Spleen (tissue), 11 donors: ENCODE data around the gene SDK1. TPM values are rescaled to one million over a fixed set of nuclear protein-coding genes. Genes with fewer than 3 reads are reported as not detected.

ENCODE experiments used
- DNase-seq: peaks from one replicate; pipeline ENCODE4 v3.0.0-alpha.2; 2020
- H3K27ac ChIP-seq, 8 donors: fragments of 200-600 bp; sonication (generic) in 7 of 8; 1 replicate in 4 of 8; 2 replicates in 4 of 8; pipeline versions ENCODE4 v1.5.0 to v1.8.0; 2016 to 2021; ENCODE audit warnings: inconsistent platforms in 4 of 8, mild to moderate bottlenecking in 4 of 8, moderate library complexity in 1 of 8
- H3K27me3 ChIP-seq, 7 donors: fragments of 200-600 bp; sonication (generic) in 6 of 7; replicated peaks in 1 of 7; 1 replicate in 4 of 7; 2 replicates in 3 of 7; pipeline versions ENCODE4 v1.5.0 to v1.8.0; 2016 to 2021; ENCODE audit warnings: inconsistent platforms in 3 of 7, mild to moderate bottlenecking in 1 of 7
- H3K36me3 ChIP-seq, 6 donors: fragments of 200-600 bp; sonication (generic) in 5 of 6; 1 replicate in 4 of 6; 2 replicates in 2 of 6; pipeline versions ENCODE4 v1.5.0 to v1.8.0; 2016 to 2021; ENCODE audit warnings: inconsistent platforms in 2 of 6
- H3K4me1 ChIP-seq, 6 donors: fragments of 200-600 bp; sonication (generic) in 5 of 6; 1 replicate in 3 of 6; 2 replicates in 3 of 6; pipeline versions ENCODE4 v1.5.0 to v1.8.0; 2016 to 2021; ENCODE audit warnings: inconsistent platforms in 3 of 6
- H3K4me3 ChIP-seq, 8 donors: fragments of 200-600 bp; sonication (generic) in 7 of 8; 1 replicate in 4 of 8; 2 replicates in 4 of 8; pipeline versions ENCODE4 v1.5.0 to v1.8.0; 2016 to 2021; ENCODE audit warnings: inconsistent platforms in 4 of 8, mild to moderate bottlenecking in 4 of 8, moderate library complexity in 2 of 8
- H3K9me3 ChIP-seq, 8 donors: fragments of 200-600 bp; sonication (generic) in 7 of 8; 1 replicate in 4 of 8; 2 replicates in 4 of 8; pipeline versions ENCODE4 v1.5.0 to v1.8.0; 2016 to 2021; ENCODE audit warnings: inconsistent platforms in 4 of 8
- CTCF ChIP-seq, 11 experiments: fragments of 200-600 bp in 7 of 11; fragments of 450-650 bp in 4 of 11; sonication (generic) in 4 of 11; IDR thresholded peaks in 8 of 11; conservative IDR thresholded peaks in 3 of 11; 1 replicate in 7 of 11; 2 replicates in 4 of 11; pipeline versions ENCODE4 v1.4.0 to v1.8.0; 2016 to 2021; ENCODE audit warnings: antibody characterized with exemption in 11 of 11, inconsistent platforms in 4 of 11, mild to moderate bottlenecking in 1 of 11
- POLR2A ChIP-seq, 3 donors: fragments of 450-650 bp; IDR thresholded peaks; one replicate each; pipeline ENCODE4 v1.5.1; 2017; ENCODE audit warnings: antibody characterized with exemption in 3 of 3, mild to moderate bottlenecking in 1 of 3
- POLR2AphosphoS5 ChIP-seq, 3 donors: sonication (generic); formaldehyde crosslinking; IDR thresholded peaks; one replicate each; pipeline ENCODE4 v1.5.1; 2017; ENCODE audit warnings: antibody characterized with exemption in 3 of 3
- WGBS, 5 donors: extraction: QIAGEN DNeasy Blood & Tissue Kit in 3 of 5; methylation state at CpG; one replicate each; pipeline versions ENCODE4 v1.1.5 to v1.1.7; 2013 to 2018; 5-methylcytosine and 5-hydroxymethylcytosine counted together
- intact Hi-C: fragments of 100-400 bp; cut with DNase I; formaldehyde crosslinking; loops from one replicate; pipeline ENCODE4 v1.15.0; 2023; ENCODE audit warnings: low total_unique reads
- polyA plus RNA-seq, 3 donors: library from polyadenylated mRNA; stranded (reverse); fragments of 200-250 nt; gene quantifications; one replicate each; pipeline ENCODE4 v1.2.1, GENCODE V29; 2013
- total RNA-seq, 7 donors: library from RNA; depleted of rRNA in 3 of 7; stranded (reverse); fragments of >200 nt in 3 of 7; fragmentation: NEBNext Ultra II Directional in 4 of 7; extraction: Animal tissue kit (Norgen Biotek cat#: 25700) in 4 of 7; gene quantifications; one replicate each; pipeline versions ENCODE4 v1.1.0 to v1.2.1, GENCODE V29; 2016 to 2021
- donor health status: healthy with polysubstance abuse.
- donor health status: DM: no; HTN: no; CAD: no; lungs with moderate emphysema.
- donor health status: DM: no; HTN: no; CAD: no.
- donor health status: Bipolar disorder and iron deficiency.
- donor health status: healthy.
- donor health status: DM: no; HTN: no; CAD: no.
- donor health status: DM: yes; HTN: yes; CAD: no.

The SDK1 gene
- total and polyA plus RNA-seq, 10 donors = 3.2 to 54.1 (median 35.1) TPM

GRCh38 chr7:3957472-3958108, 656.5 kb downstream of the SDK1 start:
- no peaks in the 10 kb centered on the region for H3K27me3 ChIP-seq
- TF ChIP-seq POLR2A (IDR thresholded peaks at IDR 0.05) (no peak), POLR2AphosphoS5 (IDR thresholded peaks at IDR 0.05) (no peak), CTCF (IDR thresholded peaks at IDR 0.05 in 8 of 11, conservative IDR thresholded peaks at IDR 0.05 in 3 of 11) (no peak)
- peak overlapping the region in 1 of 8 donors; percentile 2 for H3K27ac ChIP-seq
- no peak overlapping the region for H3K4me3 ChIP-seq
- 62 to 69% (median 66%) methylated on average over 8 of the region's 8 CpGs for WGBS, 5 donors
- H3K4me1 ChIP-seq = peaks cover 6 to 37% (median 14%) of the 10 kb centered on the region in 6 donors
- DNase-seq = no peak
- peaks cover 0 to 6% (median 0%) of the 10 kb centered on the region in 6 donors for H3K36me3 ChIP-seq
- intact Hi-C loops = no loop called here
- H3K9me3 ChIP-seq = peaks cover 0 to 11% (median 0%) of the 10 kb centered on the region in 8 donors

DNA sequence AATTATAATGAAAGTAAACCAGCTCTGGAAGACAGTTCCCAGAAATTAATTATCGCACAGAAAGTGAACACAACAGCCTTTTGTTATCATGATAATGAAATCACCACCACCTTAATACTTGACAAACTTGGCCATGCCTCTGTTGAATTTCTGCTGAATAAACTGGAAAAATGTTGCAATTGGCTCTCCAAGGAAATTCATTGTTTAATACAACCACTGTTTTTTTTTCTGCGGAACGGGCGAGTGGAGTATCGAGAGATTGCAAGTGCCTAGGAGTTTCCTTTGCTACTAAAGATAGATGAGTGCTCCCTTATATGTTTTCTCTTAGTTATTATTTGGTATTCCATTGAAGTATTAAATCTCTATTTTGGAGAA, 657.0 kb downstream of the SDK1 start:
- TF ChIP-seq CTCF (IDR thresholded peaks at IDR 0.05 in 8 of 11, conservative IDR thresholded peaks at IDR 0.05 in 3 of 11) (no peak), POLR2AphosphoS5 (IDR thresholded peaks at IDR 0.05) (no peak), POLR2A (IDR thresholded peaks at IDR 0.05) (no peak)
- peaks cover 4 to 32% (median 11%) of the 10 kb centered on the region in 6 donors for H3K4me1 ChIP-seq
- 71 to 94% (median 82%) methylated on average over 5 of the region's 5 CpGs for WGBS, 5 donors
- peak overlapping the region in 1 of 8 donors; percentile 2 for H3K27ac ChIP-seq
- H3K27me3 ChIP-seq = no peaks in the 10 kb centered on the region
- no peak for DNase-seq
- H3K4me3 ChIP-seq = no peak overlapping the region
- peaks cover 0 to 8% (median 0%) of the 10 kb centered on the region in 6 donors for H3K36me3 ChIP-seq
- intact Hi-C loops = no loop called here
- peaks cover 0 to 11% (median 0%) of the 10 kb centered on the region in 8 donors for H3K9me3 ChIP-seq

DNA sequence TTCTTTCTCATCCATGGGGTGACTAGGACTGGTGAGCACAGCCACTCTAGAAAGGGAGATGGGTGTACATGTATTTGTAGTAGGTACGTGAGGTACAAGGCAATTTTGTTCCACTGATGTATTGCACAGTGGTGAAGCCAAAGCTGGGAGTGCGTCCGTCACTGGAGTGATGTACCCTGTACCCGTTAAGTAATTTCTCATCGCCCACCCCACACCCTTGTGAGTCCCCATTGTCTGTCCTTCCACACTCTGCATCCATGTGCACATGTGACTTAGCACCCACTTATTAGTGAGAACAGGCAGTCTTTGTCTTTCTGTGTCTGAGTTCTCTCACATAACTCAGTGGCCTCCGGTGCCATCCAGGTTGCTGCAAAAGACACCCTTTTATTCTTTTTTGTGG, 658.3 kb downstream of the SDK1 start:
- Histone ChIP-seq H3K27me3 (no peaks in the 10 kb centered on the region), H3K4me3 (no peak overlapping the region), H3K27ac (no peak overlapping the region), H3K9me3 (peaks cover 0 to 11% (median 0%) of the 10 kb centered on the region in 8 donors), H3K4me1 (peaks cover 0 to 28% (median 7%) of the 10 kb centered on the region in 6 donors), H3K36me3 (peaks cover 0 to 13% (median 0%) of the 10 kb centered on the region in 6 donors)
- DNase-seq = no peak
- intact Hi-C loops = no loop called here
- TF ChIP-seq POLR2A (IDR thresholded peaks at IDR 0.05) = no peak
- no peak for TF ChIP-seq POLR2AphosphoS5 (IDR thresholded peaks at IDR 0.05)
- TF ChIP-seq CTCF (IDR thresholded peaks at IDR 0.05 in 8 of 11, conservative IDR thresholded peaks at IDR 0.05 in 3 of 11) = no peak
- 88 to 97% (median 96%) methylated on average over 6 of the region's 6 CpGs for WGBS, 5 donors

GRCh38 chr7:3960050-3960763, 659.2 kb downstream of the SDK1 start:
- H3K4me3 ChIP-seq = no peak overlapping the region
- intact Hi-C loops = no loop called here
- peaks cover 0 to 13% (median 0%) of the 10 kb centered on the region in 6 donors for H3K36me3 ChIP-seq
- no peak for DNase-seq
- H3K27me3 ChIP-seq = no peaks in the 10 kb centered on the region
- 90 to 95% (median 91%) methylated on average over 11 of the region's 11 CpGs for WGBS, 5 donors
- TF ChIP-seq CTCF (IDR thresholded peaks at IDR 0.05 in 8 of 11, conservative IDR thresholded peaks at IDR 0.05 in 3 of 11) = no peak
- no peak for TF ChIP-seq POLR2A (IDR thresholded peaks at IDR 0.05)
- no peak for TF ChIP-seq POLR2AphosphoS5 (IDR thresholded peaks at IDR 0.05)
- H3K9me3 ChIP-seq = peaks cover 0 to 11% (median 0%) of the 10 kb centered on the region in 8 donors
- H3K27ac ChIP-seq = no peak overlapping the region
- peaks cover 0 to 25% (median 7%) of the 10 kb centered on the region in 6 donors for H3K4me1 ChIP-seq
